Measurements from ENCODE around the gene SSMEM1.

SSMEM1 gene

DNA sequence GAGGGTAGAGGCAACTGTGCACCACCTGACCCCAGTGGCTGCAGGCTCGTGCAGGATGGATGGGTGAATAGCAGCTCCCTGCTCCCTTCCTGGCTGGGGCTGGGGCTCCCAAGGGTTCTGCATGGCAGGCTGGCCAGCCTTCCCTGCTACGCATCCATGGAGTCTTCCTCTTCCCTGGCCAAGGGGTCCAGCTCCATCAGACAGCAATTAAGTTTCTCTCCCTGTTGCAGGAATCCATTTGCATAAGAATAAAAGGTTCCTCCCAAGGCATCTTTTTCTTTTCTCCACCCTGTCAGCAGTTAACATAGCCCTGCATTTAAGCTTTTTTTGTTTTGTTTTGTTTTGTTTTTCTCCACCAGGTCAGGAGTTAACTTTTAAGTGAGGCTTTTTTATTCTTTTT is 49.0 kb downstream of the SSMEM1 start:
- no peak for DNase-seq

DNA sequence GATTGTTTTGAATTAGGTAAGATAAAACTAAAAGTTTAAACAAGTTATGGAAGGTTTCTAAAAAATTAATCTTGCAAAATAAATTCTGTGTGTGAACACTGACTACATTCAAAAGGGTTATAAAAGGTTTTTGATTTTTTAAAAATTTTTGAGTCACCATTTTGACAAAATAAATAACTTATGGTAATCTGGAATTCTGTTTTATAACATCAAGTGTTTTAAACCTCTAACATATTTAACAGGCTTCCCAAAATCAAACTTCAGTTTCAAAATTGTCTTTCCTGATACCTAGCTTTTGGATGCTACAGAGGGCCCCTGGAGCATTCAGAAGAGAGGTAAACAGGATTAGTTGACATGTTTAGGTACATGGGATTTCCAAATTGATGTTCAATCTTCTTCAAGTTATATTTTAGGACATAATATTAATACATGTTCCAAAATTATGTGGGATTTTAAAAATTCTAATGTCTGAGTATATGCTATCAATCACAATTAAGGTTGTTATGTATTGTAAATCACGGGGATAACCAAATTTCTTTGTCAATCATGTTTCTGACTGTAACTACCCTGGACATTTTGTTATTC is 50.9 kb downstream of the SSMEM1 start:
- no peak for DNase-seq

DNA sequence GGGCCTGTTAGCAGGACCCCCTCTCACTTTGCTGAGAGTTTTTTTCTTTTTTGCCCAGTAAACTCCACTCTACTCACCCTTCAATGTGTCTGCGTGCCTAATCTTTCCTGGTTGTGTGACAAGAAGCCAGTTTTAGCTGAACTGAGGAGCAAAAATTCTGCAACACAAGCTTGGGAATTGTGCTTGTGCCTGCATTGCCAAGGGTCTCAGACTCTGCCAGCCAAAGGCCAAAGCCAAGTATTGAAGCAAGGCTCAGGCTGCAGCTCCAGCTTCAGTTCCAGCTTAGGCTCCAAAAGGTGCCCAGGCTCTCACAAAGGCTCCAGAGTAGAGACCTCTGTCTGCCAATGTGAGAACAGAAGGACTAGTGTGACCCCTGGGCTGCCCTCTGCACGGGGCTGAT is 54.8 kb downstream of the SSMEM1 start:
- no peak for DNase-seq

DNA sequence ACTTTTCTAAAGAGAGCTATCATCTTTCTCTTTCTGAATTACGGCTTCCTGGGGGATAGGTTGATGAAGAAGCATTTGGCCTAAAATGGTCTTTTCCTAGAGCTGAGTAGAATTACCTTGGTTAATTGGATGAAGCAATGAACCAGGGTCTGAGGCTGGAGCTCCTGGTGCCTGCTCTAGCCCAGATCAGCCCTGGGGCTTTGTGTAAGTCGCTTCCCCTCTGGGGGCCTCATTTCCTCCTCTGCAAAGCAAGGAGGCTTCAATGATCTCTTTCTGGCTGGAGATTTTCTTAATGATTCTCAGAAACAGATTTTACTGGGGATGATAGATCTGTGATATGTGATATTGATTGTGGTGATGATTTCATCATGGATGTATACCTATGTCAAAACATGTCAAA is 55.5 kb downstream of the SSMEM1 start:
- DNase-seq = no peak
